Vagina (tissue), 2 donors: ENCODE results near the gene VPS35L.

Source experiments
- POLR2A ChIP-seq, 2 donors: fragments of 450-650 bp; IDR thresholded peaks; one replicate each; pipeline ENCODE4 v1.6.1; 2017; ENCODE audit warnings: antibody characterized with exemption in 2 of 2, mild to moderate bottlenecking in 2 of 2, moderate library complexity in 2 of 2
- POLR2AphosphoS5 ChIP-seq, 2 donors: sonication (generic); formaldehyde crosslinking; IDR thresholded peaks; one replicate each; pipeline ENCODE4 v1.9.0; 2017; ENCODE audit warnings: antibody characterized with exemption in 2 of 2, mild to moderate bottlenecking in 2 of 2, low read depth in 1 of 2; ENCODE audit not compliant: insufficient read depth in 1 of 2
- TF ChIP-seq, protein P1 (sequence below), 3 experiments: fragments of 450-650 bp in 2 of 3; fragments of 200-600 bp in 1 of 3; sonication (generic) in 1 of 3; IDR thresholded peaks; one replicate each; pipeline ENCODE4 v1.5.1; 2017 to 2019; ENCODE audit warnings: antibody characterized with exemption in 3 of 3, mild to moderate bottlenecking in 2 of 3, moderate library complexity in 2 of 3

DNA sequence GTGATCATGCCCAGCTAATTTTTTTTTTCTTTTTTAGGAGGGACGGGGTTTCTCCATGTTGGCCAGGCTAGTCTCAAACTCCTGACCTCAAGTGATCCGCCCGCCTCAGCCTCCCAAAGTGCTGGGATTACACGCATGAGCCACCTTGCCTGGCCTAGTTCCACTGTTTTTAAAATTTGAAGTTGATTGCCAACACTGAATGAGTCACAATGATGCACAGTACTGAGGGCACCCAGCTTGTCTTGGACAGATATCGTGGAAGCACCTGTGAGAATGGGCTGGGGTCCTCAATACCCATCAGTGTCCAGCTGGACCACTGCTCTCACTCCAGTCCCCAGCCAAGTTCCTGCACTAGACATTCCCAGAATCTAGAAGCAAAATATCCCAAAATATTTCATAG is 160.1 kb downstream of the VPS35L start:
- TF ChIP-seq, protein P1, sequence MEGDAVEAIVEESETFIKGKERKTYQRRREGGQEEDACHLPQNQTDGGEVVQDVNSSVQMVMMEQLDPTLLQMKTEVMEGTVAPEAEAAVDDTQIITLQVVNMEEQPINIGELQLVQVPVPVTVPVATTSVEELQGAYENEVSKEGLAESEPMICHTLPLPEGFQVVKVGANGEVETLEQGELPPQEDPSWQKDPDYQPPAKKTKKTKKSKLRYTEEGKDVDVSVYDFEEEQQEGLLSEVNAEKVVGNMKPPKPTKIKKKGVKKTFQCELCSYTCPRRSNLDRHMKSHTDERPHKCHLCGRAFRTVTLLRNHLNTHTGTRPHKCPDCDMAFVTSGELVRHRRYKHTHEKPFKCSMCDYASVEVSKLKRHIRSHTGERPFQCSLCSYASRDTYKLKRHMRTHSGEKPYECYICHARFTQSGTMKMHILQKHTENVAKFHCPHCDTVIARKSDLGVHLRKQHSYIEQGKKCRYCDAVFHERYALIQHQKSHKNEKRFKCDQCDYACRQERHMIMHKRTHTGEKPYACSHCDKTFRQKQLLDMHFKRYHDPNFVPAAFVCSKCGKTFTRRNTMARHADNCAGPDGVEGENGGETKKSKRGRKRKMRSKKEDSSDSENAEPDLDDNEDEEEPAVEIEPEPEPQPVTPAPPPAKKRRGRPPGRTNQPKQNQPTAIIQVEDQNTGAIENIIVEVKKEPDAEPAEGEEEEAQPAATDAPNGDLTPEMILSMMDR (IDR thresholded peaks at IDR 0.05), result no peak
- TF ChIP-seq POLR2A (IDR thresholded peaks at IDR 0.05), result no peak
- TF ChIP-seq POLR2AphosphoS5 (IDR thresholded peaks at IDR 0.05; ENCODE audit: insufficient read depth in 1 of 2, low read depth in 1 of 2), result no peak
